ENCODE data around the gene GNAI2.
"Not testable (repeated sequence)": the region's sequence is repeated elsewhere in the genome, so short reads cannot be mapped to it uniquely, and the experiment has no call there.

The GNAI2 gene

GRCh38 chr3:50275141-50275995 lies 39.4 kb downstream of the GNAI2 start:
- TF ChIP-seq, protein P1, sequence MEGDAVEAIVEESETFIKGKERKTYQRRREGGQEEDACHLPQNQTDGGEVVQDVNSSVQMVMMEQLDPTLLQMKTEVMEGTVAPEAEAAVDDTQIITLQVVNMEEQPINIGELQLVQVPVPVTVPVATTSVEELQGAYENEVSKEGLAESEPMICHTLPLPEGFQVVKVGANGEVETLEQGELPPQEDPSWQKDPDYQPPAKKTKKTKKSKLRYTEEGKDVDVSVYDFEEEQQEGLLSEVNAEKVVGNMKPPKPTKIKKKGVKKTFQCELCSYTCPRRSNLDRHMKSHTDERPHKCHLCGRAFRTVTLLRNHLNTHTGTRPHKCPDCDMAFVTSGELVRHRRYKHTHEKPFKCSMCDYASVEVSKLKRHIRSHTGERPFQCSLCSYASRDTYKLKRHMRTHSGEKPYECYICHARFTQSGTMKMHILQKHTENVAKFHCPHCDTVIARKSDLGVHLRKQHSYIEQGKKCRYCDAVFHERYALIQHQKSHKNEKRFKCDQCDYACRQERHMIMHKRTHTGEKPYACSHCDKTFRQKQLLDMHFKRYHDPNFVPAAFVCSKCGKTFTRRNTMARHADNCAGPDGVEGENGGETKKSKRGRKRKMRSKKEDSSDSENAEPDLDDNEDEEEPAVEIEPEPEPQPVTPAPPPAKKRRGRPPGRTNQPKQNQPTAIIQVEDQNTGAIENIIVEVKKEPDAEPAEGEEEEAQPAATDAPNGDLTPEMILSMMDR (IDR thresholded peaks at IDR 0.05; ENCODE audit: borderline replicate concordance, insufficient read depth, low read depth, low read length) = no peak

GRCh38 chr3:50275996-50276761 lies 40.2 kb downstream of the GNAI2 start:
- H3K4me3 ChIP-seq (ENCODE audit: low read depth, low read length) = no peak overlapping the region
- TF ChIP-seq, protein P1 (IDR thresholded peaks at IDR 0.05; ENCODE audit: borderline replicate concordance, insufficient read depth, low read depth, low read length) = no peak

More at GRCh38 chr3:50275141-50275995, 39.4 kb downstream of the GNAI2 start:
- no peak overlapping the region for H3K4me3 ChIP-seq (ENCODE audit: low read depth, low read length)

- TF ChIP-seq, protein P1 (IDR thresholded peaks at IDR 0.05; ENCODE audit: borderline replicate concordance, insufficient read depth, low read depth, low read length) = no peak
- H3K4me3 ChIP-seq (ENCODE audit: low read depth, low read length) = no peak overlapping the region
These were observed 40.7 kb downstream of the GNAI2 start for GRCh38 chr3:50276762-50277101.

DNA sequence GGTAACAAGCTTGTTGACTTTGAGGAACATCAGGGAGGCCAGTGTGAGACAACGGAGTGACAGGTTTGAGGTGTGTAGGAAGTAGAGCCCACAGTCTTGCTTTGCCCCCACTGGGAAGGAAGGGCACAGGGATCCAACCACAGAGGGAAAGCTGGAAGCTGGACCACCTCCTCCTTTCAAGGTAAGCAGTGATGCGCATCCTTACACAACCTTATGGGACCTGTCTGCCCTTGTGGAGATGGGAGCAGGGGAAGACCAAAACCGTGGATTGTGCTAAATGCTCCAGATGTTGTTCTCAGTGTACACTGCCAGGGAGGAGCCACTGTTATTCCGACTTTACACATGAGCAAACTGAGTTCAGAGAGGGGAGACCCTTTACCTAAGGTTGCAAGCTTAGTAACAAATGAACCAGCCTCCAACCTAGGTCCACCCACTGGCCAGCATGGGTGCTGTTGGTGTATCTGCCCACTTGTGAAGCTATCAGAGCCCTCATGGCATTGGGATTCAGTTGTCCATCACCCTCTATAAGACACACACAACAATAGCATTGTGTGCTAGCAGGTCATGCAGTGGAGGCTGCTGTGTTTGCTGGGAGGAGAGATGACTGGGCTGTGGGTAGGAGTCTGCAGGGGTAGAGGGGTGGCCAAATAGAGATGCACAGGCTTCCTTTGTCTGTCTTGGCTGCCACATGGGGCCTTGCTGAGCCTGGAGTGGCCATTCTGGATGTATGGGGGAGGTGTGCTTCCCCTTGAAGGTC lies 42.3 kb downstream of the GNAI2 start:
- TF ChIP-seq, protein P1 (IDR thresholded peaks at IDR 0.05; ENCODE audit: borderline replicate concordance, insufficient read depth, low read depth, low read length) = no peak
- H3K4me3 ChIP-seq (ENCODE audit: low read depth, low read length) = no peak overlapping the region

- TF ChIP-seq, protein P1 (IDR thresholded peaks at IDR 0.05; ENCODE audit: borderline replicate concordance, insufficient read depth, low read depth, low read length) = no peak
- no peak within 1 kb of the TSS for H3K4me3 ChIP-seq (ENCODE audit: low read depth, low read length)
These were observed 42.8 kb downstream of the GNAI2 start, which contains the start of gene LSMEM2 for GRCh38 chr3:50278880-50279224. Gene LSMEM2 (plus strand): TSS chr3:50279087. CDS start chr3:50279114, 27 bp downstream.

DNA sequence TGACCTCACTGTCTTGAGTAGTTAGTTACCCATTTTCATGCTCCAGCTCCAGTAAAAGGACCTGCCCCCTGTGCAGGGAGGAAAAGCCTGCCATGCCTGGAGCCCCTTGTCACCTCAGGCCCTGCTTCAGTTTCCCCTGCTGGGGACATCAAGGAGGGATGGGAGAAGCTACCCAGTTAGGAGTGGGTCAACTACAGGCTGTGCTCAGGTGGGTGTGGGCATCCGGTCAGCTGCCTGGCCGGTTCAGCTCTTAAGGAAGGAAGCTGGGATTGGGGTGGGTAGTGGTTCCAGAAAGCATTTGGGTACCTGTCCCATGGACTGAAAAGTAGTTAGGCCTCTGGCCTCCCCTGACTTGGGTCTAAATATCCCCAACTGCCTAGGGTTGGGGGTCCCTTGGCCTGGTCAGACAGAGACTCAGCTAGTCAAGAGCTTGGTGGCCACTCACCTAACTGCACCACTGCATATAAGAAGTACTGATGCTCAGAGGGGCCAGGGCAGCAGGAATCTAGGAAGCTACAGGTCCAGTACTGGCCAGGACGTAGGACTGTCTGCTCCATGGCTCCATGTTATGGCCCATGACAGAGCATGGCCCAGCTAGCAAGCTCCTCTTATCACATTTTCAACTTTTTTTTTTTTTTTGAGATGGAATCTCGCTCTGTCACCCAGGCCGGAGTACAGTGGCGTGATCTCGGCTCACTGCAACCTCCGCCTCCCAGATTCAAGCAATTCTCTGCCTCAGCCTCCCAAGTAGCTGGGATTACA lies 43.4 kb downstream of the GNAI2 start:
- no peak overlapping the region for H3K4me3 ChIP-seq (ENCODE audit: low read depth, low read length)
- TF ChIP-seq, protein P1 (IDR thresholded peaks at IDR 0.05; ENCODE audit: borderline replicate concordance, insufficient read depth, low read depth, low read length) = no peak

DNA sequence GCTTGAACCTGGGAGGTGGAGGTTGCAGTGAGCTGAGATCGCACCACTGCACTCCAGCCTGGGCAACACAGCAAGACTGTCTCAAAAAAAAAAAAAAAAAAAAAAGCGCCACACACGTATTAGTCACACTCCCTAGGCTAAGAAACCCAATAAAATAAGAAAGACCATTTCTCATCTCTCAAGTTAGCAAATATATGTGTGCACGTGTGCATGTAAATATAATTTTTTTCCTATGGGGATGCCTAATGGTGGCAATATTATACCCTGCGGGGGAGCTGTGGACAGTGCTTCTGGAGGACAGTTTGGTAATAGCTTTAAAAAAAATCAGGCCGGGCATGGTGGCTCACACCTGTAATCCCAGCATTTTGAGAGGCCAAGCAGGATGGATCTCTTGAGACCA lies 48.1 kb downstream of the GNAI2 start:
- H3K4me3 ChIP-seq (ENCODE audit: low read depth, low read length) = not testable (repeated sequence)

All from GM12875 (cell line).